ENCODE data around the gene DUSP28.

Gene DUSP28

DNA sequence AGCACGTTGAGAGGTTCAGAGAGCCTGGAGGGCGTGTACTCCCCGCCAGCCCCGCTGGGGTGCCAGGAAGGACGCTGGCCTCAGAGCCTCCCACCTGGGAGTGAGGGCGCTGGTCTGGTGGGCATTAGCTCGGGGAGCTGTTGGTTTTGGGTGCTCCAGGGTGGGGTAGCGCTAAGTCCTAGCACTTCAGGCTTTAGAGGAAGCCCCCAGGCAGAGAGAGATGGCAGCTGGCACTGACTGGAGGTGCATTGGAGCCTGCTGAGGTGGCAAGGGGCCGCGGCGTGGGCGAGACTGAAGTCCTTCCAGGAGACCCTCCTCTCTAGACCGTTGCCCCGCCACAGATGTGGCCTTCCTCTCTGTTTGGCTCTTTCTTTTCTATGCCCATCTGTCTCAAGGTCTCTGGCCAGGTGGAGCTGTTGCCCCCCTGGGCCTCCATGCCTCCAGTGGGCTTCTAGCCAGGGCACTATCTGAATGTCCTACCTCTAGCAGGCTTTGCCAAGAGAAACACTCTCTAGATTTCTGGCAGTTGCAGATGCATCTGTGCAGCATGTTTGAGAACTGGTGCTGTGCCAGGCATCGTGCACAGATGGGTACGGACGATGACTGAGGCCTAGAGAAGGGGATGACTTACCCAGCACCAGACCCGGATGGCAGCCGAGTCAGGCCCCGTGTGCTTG, 33.0 kb downstream of the DUSP28 start:
- Histone ChIP-seq H3K27me3 (replicated peaks; ENCODE audit: control insufficient read depth, insufficient read depth, low read length) (no peaks in the 10 kb centered on the region), H3K9ac (ENCODE audit: low read length) (no peak overlapping the region), H3K36me3 (ENCODE audit: control insufficient read depth, insufficient read depth, low read length, severe bottlenecking) (peaks cover 15% of the 10 kb centered on the region), H3K4me1 (ENCODE audit: control insufficient read depth, insufficient read depth, low read length) (peaks cover 4% of the 10 kb centered on the region), H3K4me3 (ENCODE audit: low read length) (no peak overlapping the region), H3K9me3 (ENCODE audit: control insufficient read depth, low read length) (no peaks in the 10 kb centered on the region)
- no peak for DNase-seq (ENCODE audit: low read depth)

GRCh38 chr2:240593703-240594451, 33.7 kb downstream of the DUSP28 start:
- Histone ChIP-seq H3K27me3 (replicated peaks; ENCODE audit: control insufficient read depth, insufficient read depth, low read length) (no peaks in the 10 kb centered on the region), H3K4me3 (ENCODE audit: low read length) (no peak overlapping the region), H3K9me3 (ENCODE audit: control insufficient read depth, low read length) (no peaks in the 10 kb centered on the region), H3K9ac (ENCODE audit: low read length) (no peak overlapping the region), H3K4me1 (ENCODE audit: control insufficient read depth, insufficient read depth, low read length) (no peaks in the 10 kb centered on the region), H3K36me3 (ENCODE audit: control insufficient read depth, insufficient read depth, low read length, severe bottlenecking) (peaks cover 22% of the 10 kb centered on the region)
- DNase-seq (ENCODE audit: low read depth), result no peak

DNA sequence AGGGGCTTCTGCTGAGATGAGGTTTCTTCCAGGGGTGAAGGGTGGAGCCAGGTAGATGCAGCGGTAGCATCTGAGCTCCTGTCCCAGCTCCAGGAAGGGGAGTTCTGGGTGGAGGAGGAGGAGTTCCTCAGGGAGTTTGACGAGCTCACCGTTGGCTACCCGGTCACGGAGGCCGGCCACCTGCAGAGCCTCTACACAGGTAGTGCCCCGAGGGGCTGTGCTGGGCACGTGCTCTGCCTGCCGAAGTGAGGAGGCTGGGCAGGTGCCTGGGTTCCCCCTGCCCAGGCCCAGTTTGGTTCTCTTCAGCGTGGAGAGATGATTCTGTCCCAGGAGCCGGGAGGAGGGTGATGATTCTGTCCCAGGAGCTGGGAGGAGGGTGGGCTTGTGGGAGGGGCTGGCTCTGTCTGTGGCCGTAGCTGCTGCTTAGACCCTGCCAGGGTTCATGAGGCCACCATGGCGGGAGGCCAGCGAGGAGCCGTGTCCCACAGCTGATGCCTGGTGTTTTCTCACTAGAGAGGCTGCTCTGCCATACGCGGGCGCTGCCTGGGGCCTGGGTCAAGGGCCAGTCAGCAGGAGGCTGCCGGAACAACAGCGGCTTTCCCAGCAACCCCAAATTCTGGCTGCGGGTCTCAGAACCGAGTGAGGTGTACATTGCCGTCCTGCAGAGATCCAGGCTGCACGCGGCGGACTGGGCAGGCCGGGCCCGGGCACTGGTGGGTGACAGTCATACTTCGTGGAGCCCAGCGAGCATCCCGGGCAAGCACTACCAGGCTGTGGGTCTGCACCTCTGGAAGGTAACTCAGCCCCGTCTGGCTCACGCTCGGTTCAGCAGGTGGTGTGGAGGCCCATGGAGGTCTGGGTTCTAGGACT, 34.6 kb downstream of the DUSP28 start:
- H3K4me3 ChIP-seq (ENCODE audit: low read length), result no peak overlapping the region
- H3K9ac ChIP-seq (ENCODE audit: low read length), result no peak overlapping the region
- H3K27me3 ChIP-seq (replicated peaks; ENCODE audit: control insufficient read depth, insufficient read depth, low read length), result no peaks in the 10 kb centered on the region
- peaks cover 24% of the 10 kb centered on the region for H3K36me3 ChIP-seq (ENCODE audit: control insufficient read depth, insufficient read depth, low read length, severe bottlenecking)
- no peaks in the 10 kb centered on the region for H3K4me1 ChIP-seq (ENCODE audit: control insufficient read depth, insufficient read depth, low read length)
- DNase-seq (ENCODE audit: low read depth), result no peak
- H3K9me3 ChIP-seq (ENCODE audit: control insufficient read depth, low read length), result no peaks in the 10 kb centered on the region

- Histone ChIP-seq H3K9me3 (ENCODE audit: control insufficient read depth, low read length) (no peaks in the 10 kb centered on the region), H3K4me1 (ENCODE audit: control insufficient read depth, insufficient read depth, low read length) (no peaks in the 10 kb centered on the region), H3K27me3 (replicated peaks; ENCODE audit: control insufficient read depth, insufficient read depth, low read length) (no peaks in the 10 kb centered on the region), H3K9ac (ENCODE audit: low read length) (no peak overlapping the region), H3K36me3 (ENCODE audit: control insufficient read depth, insufficient read depth, low read length, severe bottlenecking) (peaks cover 18% of the 10 kb centered on the region), H3K4me3 (ENCODE audit: low read length) (no peak overlapping the region)
- no peak for DNase-seq (ENCODE audit: low read depth)
These were observed 35.4 kb downstream of the DUSP28 start for GRCh38 chr2:240595381-240596079.

GRCh38 chr2:240596080-240596460, 35.9 kb downstream of the DUSP28 start:
- H3K9me3 ChIP-seq (ENCODE audit: control insufficient read depth, low read length), result no peaks in the 10 kb centered on the region
- no peaks in the 10 kb centered on the region for H3K27me3 ChIP-seq (replicated peaks; ENCODE audit: control insufficient read depth, insufficient read depth, low read length)
- H3K9ac ChIP-seq (ENCODE audit: low read length), result no peak overlapping the region
- H3K4me3 ChIP-seq (ENCODE audit: low read length), result no peak overlapping the region
- H3K4me1 ChIP-seq (ENCODE audit: control insufficient read depth, insufficient read depth, low read length), result no peaks in the 10 kb centered on the region
- no peak for DNase-seq (ENCODE audit: low read depth)
- peaks cover 14% of the 10 kb centered on the region for H3K36me3 ChIP-seq (ENCODE audit: control insufficient read depth, insufficient read depth, low read length, severe bottlenecking)

DNA sequence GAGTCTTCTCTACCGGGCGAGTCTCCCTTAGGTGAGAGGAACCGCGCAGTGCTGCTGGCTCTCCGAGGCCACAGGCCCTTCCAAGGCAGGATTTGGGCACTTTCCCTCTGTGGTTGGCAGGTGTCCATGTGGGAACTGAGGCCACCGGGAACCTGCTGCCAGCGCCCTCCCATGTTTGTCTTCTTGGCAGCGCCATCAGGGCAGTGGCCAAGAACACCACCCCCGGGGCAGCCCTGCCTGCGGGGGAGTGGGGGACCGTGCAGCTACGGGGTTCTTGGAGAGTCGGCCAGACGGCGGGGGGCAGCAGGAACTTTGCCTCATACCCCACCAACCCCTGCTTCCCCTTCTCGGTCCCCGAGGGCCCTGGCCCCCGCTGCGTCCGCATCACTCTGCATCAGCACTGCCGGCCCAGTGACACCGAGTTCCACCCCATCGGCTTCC, 36.4 kb downstream of the DUSP28 start:
- no peak overlapping the region for H3K4me3 ChIP-seq (ENCODE audit: low read length)
- no peaks in the 10 kb centered on the region for H3K4me1 ChIP-seq (ENCODE audit: control insufficient read depth, insufficient read depth, low read length)
- no peaks in the 10 kb centered on the region for H3K27me3 ChIP-seq (replicated peaks; ENCODE audit: control insufficient read depth, insufficient read depth, low read length)
- H3K9ac ChIP-seq (ENCODE audit: low read length), result no peak overlapping the region
- no peak for DNase-seq (ENCODE audit: low read depth)
- no peaks in the 10 kb centered on the region for H3K9me3 ChIP-seq (ENCODE audit: control insufficient read depth, low read length)
- H3K36me3 ChIP-seq (ENCODE audit: control insufficient read depth, insufficient read depth, low read length, severe bottlenecking), result peaks cover 12% of the 10 kb centered on the region

- H3K9me3 ChIP-seq (ENCODE audit: control insufficient read depth, low read length), result no peaks in the 10 kb centered on the region
- no peak for DNase-seq (ENCODE audit: low read depth)
- no peaks in the 10 kb centered on the region for H3K27me3 ChIP-seq (replicated peaks; ENCODE audit: control insufficient read depth, insufficient read depth, low read length)
- H3K36me3 ChIP-seq (ENCODE audit: control insufficient read depth, insufficient read depth, low read length, severe bottlenecking), result peaks cover 10% of the 10 kb centered on the region
- no peak overlapping the region for H3K9ac ChIP-seq (ENCODE audit: low read length)
- H3K4me3 ChIP-seq (ENCODE audit: low read length), result no peak overlapping the region
- H3K4me1 ChIP-seq (ENCODE audit: control insufficient read depth, insufficient read depth, low read length), result no peaks in the 10 kb centered on the region
These were observed 36.9 kb downstream of the DUSP28 start for GRCh38 chr2:240597054-240597418.

DNA sequence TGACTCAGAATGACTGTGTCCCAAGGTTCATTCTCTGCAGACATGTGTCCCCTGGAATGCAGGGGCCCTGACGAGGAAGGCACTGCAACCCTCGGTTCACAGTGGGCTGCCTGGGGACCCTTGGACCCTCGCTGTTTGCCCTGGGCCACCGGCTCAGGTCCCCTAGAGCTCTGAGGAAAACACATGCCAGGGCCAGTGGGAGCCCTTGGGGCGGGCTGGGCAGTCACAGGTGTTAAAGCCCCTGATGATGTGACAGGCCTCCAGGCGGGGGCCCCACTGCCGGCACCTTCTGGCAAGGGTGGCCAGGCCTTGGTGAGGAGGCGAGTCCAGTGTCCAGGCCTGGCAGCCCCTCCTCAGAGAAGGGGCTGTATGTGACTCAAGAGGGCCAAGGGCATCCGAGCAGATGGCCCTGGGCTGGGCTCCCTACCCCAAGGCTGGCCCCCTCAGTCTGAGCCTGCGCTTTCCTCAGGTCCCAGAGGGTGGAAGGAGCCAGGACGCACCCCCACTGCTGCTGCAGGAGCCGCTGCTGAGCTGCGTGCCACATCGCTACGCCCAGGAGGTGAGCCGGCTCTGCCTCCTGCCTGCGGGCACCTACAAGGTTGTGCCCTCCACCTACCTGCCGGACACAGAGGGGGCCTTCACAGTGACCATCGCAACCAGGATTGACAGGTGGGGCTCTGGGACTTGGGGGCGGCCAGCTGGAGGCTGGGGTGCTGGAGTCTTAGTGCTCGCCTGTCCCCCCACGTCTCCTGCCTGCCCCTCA, 37.4 kb downstream of the DUSP28 start:
- no peaks in the 10 kb centered on the region for H3K4me1 ChIP-seq (ENCODE audit: control insufficient read depth, insufficient read depth, low read length)
- H3K4me3 ChIP-seq (ENCODE audit: low read length), result no peak overlapping the region
- no peak for DNase-seq (ENCODE audit: low read depth)
- no peaks in the 10 kb centered on the region for H3K27me3 ChIP-seq (replicated peaks; ENCODE audit: control insufficient read depth, insufficient read depth, low read length)
- H3K36me3 ChIP-seq (ENCODE audit: control insufficient read depth, insufficient read depth, low read length, severe bottlenecking), result peaks cover 8% of the 10 kb centered on the region
- H3K9ac ChIP-seq (ENCODE audit: low read length), result no peak overlapping the region
- no peaks in the 10 kb centered on the region for H3K9me3 ChIP-seq (ENCODE audit: control insufficient read depth, low read length)

GRCh38 chr2:240598311-240598911, 38.3 kb downstream of the DUSP28 start:
- Histone ChIP-seq H3K9me3 (ENCODE audit: control insufficient read depth, low read length) (no peaks in the 10 kb centered on the region), H3K4me1 (ENCODE audit: control insufficient read depth, insufficient read depth, low read length) (no peaks in the 10 kb centered on the region), H3K27me3 (replicated peaks; ENCODE audit: control insufficient read depth, insufficient read depth, low read length) (no peaks in the 10 kb centered on the region), H3K36me3 (ENCODE audit: control insufficient read depth, insufficient read depth, low read length, severe bottlenecking) (peaks cover 8% of the 10 kb centered on the region), H3K4me3 (ENCODE audit: low read length) (no peak overlapping the region), H3K9ac (ENCODE audit: low read length) (no peak overlapping the region)
- no peak for DNase-seq (ENCODE audit: low read depth)

GRCh38 chr2:240599141-240599583, 39.0 kb downstream of the DUSP28 start:
- DNase-seq (ENCODE audit: low read depth), result no peak
- no peaks in the 10 kb centered on the region for H3K9me3 ChIP-seq (ENCODE audit: control insufficient read depth, low read length)
- H3K9ac ChIP-seq (ENCODE audit: low read length), result no peak overlapping the region
- H3K36me3 ChIP-seq (ENCODE audit: control insufficient read depth, insufficient read depth, low read length, severe bottlenecking), result peaks cover 8% of the 10 kb centered on the region
- no peaks in the 10 kb centered on the region for H3K27me3 ChIP-seq (replicated peaks; ENCODE audit: control insufficient read depth, insufficient read depth, low read length)
- H3K4me1 ChIP-seq (ENCODE audit: control insufficient read depth, insufficient read depth, low read length), result no peaks in the 10 kb centered on the region
- no peak overlapping the region for H3K4me3 ChIP-seq (ENCODE audit: low read length)

Data from adipocyte (in vitro differentiated cells).